Measurements from ENCODE around the gene APBA3.
A peak's percentile ranks its signal among the peaks of the same experiment; 100 is the strongest.

Gene APBA3

DNA sequence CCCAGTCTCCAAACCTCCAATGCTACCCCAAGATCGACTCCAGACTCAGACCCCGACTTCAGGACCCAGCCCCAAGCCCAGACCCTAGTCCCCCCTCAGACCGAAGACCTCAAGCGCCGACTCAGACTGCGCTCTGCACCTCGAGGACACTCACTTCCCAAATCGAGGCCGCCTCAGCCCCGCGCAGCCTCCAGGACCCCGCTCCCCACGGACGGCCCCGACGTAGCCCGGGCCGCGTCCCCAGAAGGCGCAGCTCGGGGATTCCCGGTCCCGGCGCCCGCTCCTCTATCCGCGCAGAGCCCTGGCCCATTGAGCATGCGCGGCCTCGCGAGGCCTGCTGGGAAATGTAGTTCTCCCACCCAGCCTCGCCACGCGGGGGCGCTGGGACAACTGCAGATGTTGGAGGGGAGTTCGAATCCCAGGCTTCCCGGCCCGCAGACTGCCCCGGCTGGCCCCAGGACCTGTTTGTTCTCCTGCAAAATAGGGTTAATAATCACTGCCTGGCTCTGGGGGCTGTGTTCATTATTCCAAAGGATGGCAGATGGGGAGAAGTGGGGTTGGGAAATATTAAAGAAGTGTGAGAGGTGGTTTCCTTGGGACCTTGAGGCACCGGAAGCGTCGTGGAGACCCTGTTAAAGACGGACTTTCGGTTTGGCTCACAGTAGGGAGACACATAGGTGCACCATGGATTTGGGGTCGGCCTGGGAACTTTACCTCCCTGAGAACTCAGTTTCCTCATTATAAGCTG lies at the start of gene APBA3 (continued):
- TF ChIP-seq GLIS2 (tag by site-specific recombination; IDR thresholded peaks at IDR 0.05) = no peak
- no peak for TF ChIP-seq ZNF211 (tag by site-specific recombination; IDR thresholded peaks at IDR 0.05; ENCODE audit: low read depth)
- TF ChIP-seq ZNF629 (tag by site-specific recombination; IDR thresholded peaks at IDR 0.05) = peak; percentile 70
- peak; percentile 44; the same call in 1 of the 2 replicates for TF ChIP-seq ZNF394 (tag by site-specific recombination; IDR thresholded peaks at IDR 0.05; ENCODE audit: borderline replicate concordance)
- no peak for TF ChIP-seq ZNF707 (tag by site-specific recombination; IDR thresholded peaks at IDR 0.05)
- TF ChIP-seq, protein P1, sequence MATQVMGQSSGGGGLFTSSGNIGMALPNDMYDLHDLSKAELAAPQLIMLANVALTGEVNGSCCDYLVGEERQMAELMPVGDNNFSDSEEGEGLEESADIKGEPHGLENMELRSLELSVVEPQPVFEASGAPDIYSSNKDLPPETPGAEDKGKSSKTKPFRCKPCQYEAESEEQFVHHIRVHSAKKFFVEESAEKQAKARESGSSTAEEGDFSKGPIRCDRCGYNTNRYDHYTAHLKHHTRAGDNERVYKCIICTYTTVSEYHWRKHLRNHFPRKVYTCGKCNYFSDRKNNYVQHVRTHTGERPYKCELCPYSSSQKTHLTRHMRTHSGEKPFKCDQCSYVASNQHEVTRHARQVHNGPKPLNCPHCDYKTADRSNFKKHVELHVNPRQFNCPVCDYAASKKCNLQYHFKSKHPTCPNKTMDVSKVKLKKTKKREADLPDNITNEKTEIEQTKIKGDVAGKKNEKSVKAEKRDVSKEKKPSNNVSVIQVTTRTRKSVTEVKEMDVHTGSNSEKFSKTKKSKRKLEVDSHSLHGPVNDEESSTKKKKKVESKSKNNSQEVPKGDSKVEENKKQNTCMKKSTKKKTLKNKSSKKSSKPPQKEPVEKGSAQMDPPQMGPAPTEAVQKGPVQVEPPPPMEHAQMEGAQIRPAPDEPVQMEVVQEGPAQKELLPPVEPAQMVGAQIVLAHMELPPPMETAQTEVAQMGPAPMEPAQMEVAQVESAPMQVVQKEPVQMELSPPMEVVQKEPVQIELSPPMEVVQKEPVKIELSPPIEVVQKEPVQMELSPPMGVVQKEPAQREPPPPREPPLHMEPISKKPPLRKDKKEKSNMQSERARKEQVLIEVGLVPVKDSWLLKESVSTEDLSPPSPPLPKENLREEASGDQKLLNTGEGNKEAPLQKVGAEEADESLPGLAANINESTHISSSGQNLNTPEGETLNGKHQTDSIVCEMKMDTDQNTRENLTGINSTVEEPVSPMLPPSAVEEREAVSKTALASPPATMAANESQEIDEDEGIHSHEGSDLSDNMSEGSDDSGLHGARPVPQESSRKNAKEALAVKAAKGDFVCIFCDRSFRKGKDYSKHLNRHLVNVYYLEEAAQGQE (tag by site-specific recombination; IDR thresholded peaks at IDR 0.05) = no peak
- TF ChIP-seq, protein P2, sequence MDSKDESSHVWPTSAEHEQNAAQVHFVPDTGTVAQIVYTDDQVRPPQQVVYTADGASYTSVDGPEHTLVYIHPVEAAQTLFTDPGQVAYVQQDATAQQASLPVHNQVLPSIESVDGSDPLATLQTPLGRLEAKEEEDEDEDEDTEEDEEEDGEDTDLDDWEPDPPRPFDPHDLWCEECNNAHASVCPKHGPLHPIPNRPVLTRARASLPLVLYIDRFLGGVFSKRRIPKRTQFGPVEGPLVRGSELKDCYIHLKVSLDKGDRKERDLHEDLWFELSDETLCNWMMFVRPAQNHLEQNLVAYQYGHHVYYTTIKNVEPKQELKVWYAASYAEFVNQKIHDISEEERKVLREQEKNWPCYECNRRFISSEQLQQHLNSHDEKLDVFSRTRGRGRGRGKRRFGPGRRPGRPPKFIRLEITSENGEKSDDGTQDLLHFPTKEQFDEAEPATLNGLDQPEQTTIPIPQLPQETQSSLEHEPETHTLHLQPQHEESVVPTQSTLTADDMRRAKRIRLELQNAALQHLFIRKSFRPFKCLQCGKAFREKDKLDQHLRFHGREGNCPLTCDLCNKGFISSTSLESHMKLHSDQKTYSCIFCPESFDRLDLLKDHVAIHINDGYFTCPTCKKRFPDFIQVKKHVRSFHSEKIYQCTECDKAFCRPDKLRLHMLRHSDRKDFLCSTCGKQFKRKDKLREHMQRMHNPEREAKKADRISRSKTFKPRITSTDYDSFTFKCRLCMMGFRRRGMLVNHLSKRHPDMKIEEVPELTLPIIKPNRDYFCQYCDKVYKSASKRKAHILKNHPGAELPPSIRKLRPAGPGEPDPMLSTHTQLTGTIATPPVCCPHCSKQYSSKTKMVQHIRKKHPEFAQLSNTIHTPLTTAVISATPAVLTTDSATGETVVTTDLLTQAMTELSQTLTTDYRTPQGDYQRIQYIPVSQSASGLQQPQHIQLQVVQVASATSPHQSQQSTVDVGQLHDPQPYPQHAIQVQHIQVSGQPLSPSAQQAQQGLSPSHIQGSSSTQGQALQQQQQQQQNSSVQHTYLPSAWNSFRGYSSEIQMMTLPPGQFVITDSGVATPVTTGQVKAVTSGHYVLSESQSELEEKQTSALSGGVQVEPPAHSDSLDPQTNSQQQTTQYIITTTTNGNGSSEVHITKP (tag by site-specific recombination; IDR thresholded peaks at IDR 0.05) = peak; percentile 96
- TF ChIP-seq ZNF292 (tag by site-specific recombination; IDR thresholded peaks at IDR 0.05; ENCODE audit: borderline replicate concordance, low read depth) = no peak
- TF ChIP-seq ZNF623 (tag by site-specific recombination; IDR thresholded peaks at IDR 0.05) = peak; percentile 36; the same call in 1 of the 2 replicates
- peak; percentile 97 for TF ChIP-seq ZNF76 (tag by site-specific recombination; IDR thresholded peaks at IDR 0.05; ENCODE audit: borderline replicate concordance, low read depth)
- TF ChIP-seq ZFP41 (tag by site-specific recombination; IDR thresholded peaks at IDR 0.05; ENCODE audit: borderline replicate concordance) = no peak
- peak; percentile 47; the same call in 1 of the 2 replicates for TF ChIP-seq TRIM28 (IDR thresholded peaks at IDR 0.05; ENCODE audit: borderline replicate concordance, low read length)
- TF ChIP-seq ZNF555 (tag by site-specific recombination; conservative IDR thresholded peaks at IDR 0.05) = no peak
- TF ChIP-seq, protein P3, sequence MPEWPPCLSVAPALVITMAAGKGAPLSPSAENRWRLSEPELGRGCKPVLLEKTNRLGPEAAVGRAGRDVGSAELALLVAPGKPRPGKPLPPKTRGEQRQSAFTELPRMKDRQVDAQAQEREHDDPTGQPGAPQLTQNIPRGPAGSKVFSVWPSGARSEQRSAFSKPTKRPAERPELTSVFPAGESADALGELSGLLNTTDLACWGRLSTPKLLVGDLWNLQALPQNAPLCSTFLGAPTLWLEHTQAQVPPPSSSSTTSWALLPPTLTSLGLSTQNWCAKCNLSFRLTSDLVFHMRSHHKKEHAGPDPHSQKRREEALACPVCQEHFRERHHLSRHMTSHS (tag by site-specific recombination; IDR thresholded peaks at IDR 0.05) = no peak
- TF ChIP-seq, protein P4, sequence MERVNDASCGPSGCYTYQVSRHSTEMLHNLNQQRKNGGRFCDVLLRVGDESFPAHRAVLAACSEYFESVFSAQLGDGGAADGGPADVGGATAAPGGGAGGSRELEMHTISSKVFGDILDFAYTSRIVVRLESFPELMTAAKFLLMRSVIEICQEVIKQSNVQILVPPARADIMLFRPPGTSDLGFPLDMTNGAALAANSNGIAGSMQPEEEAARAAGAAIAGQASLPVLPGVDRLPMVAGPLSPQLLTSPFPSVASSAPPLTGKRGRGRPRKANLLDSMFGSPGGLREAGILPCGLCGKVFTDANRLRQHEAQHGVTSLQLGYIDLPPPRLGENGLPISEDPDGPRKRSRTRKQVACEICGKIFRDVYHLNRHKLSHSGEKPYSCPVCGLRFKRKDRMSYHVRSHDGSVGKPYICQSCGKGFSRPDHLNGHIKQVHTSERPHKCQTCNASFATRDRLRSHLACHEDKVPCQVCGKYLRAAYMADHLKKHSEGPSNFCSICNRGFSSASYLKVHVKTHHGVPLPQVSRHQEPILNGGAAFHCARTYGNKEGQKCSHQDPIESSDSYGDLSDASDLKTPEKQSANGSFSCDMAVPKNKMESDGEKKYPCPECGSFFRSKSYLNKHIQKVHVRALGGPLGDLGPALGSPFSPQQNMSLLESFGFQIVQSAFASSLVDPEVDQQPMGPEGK (tag by site-specific recombination; IDR thresholded peaks at IDR 0.05) = peak; percentile 98
- TF ChIP-seq SCRT1 (tag by site-specific recombination; IDR thresholded peaks at IDR 0.05; ENCODE audit: borderline replicate concordance) = peak; percentile 20; the same call in 1 of the 2 replicates
- TF ChIP-seq, protein P5, sequence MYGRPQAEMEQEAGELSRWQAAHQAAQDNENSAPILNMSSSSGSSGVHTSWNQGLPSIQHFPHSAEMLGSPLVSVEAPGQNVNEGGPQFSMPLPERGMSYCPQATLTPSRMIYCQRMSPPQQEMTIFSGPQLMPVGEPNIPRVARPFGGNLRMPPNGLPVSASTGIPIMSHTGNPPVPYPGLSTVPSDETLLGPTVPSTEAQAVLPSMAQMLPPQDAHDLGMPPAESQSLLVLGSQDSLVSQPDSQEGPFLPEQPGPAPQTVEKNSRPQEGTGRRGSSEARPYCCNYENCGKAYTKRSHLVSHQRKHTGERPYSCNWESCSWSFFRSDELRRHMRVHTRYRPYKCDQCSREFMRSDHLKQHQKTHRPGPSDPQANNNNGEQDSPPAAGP (tag by site-specific recombination; IDR thresholded peaks at IDR 0.05) = peak; percentile 62; the same call in 1 of the 2 replicates
- TF ChIP-seq, protein P6, sequence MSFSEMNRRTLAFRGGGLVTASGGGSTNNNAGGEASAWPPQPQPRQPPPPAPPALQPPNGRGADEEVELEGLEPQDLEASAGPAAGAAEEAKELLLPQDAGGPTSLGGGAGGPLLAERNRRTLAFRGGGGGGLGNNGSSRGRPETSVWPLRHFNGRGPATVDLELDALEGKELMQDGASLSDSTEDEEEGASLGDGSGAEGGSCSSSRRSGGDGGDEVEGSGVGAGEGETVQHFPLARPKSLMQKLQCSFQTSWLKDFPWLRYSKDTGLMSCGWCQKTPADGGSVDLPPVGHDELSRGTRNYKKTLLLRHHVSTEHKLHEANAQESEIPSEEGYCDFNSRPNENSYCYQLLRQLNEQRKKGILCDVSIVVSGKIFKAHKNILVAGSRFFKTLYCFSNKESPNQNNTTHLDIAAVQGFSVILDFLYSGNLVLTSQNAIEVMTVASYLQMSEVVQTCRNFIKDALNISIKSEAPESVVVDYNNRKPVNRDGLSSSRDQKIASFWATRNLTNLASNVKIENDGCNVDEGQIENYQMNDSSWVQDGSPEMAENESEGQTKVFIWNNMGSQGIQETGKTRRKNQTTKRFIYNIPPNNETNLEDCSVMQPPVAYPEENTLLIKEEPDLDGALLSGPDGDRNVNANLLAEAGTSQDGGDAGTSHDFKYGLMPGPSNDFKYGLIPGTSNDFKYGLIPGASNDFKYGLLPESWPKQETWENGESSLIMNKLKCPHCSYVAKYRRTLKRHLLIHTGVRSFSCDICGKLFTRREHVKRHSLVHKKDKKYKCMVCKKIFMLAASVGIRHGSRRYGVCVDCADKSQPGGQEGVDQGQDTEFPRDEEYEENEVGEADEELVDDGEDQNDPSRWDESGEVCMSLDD (tag by site-specific recombination; IDR thresholded peaks at IDR 0.05) = peak; percentile 73
- TF ChIP-seq, protein P7, sequence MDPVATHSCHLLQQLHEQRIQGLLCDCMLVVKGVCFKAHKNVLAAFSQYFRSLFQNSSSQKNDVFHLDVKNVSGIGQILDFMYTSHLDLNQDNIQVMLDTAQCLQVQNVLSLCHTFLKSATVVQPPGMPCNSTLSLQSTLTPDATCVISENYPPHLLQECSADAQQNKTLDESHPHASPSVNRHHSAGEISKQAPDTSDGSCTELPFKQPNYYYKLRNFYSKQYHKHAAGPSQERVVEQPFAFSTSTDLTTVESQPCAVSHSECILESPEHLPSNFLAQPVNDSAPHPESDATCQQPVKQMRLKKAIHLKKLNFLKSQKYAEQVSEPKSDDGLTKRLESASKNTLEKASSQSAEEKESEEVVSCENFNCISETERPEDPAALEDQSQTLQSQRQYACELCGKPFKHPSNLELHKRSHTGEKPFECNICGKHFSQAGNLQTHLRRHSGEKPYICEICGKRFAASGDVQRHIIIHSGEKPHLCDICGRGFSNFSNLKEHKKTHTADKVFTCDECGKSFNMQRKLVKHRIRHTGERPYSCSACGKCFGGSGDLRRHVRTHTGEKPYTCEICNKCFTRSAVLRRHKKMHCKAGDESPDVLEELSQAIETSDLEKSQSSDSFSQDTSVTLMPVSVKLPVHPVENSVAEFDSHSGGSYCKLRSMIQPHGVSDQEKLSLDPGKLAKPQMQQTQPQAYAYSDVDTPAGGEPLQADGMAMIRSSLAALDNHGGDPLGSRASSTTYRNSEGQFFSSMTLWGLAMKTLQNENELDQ (tag by site-specific recombination; IDR thresholded peaks at IDR 0.05; ENCODE audit: low read depth) = no peak
- peak; percentile 75 for TF ChIP-seq KLF16 (tag by site-specific recombination; IDR thresholded peaks at IDR 0.05)

Measured in HEK293 (cell line).